Chondrocyte (in vitro differentiated cells): ENCODE measurements around the gene ZNF775. TPM values are rescaled to one million over a fixed set of nuclear protein-coding genes. Genes with fewer than 3 reads are reported as not detected.
A peak's percentile ranks its signal among the peaks of the same experiment; 100 is the strongest.

Experiments
- DNase-seq: peaks from one replicate; pipeline ENCODE4 v3.0.0; 2021; ENCODE audit warnings: mixed read lengths, low spot score
- H3K27ac Mint-ChIP-seq: one replicate; pipeline ENCODE4 v1.8.0; 2021; ENCODE audit warnings: mild to moderate bottlenecking, moderate library complexity, mixed read lengths; ENCODE audit not compliant: unreplicated experiment
- H3K27me3 Mint-ChIP-seq: 2 replicates; pipeline ENCODE4 v1.8.0; 2021; ENCODE audit warnings: low read depth, mixed read lengths
- H3K36me3 Mint-ChIP-seq: 2 replicates; pipeline ENCODE4 v1.8.0; 2021; ENCODE audit warnings: low read depth, mixed read lengths
- H3K4me1 Mint-ChIP-seq: 2 replicates; pipeline ENCODE4 v1.8.0; 2021; ENCODE audit warnings: low read depth, mild to moderate bottlenecking, mixed read lengths
- H3K4me3 Mint-ChIP-seq: one replicate; pipeline ENCODE4 v1.8.0; 2021; ENCODE audit warnings: mild to moderate bottlenecking, moderate library complexity, mixed read lengths; ENCODE audit not compliant: unreplicated experiment
- H3K9me3 Mint-ChIP-seq: 2 replicates; pipeline ENCODE4 v1.8.0; 2021; ENCODE audit warnings: low read depth, mixed read lengths
- CTCF ChIP-seq: fragments of 200-600 bp; sonication (generic); IDR thresholded peaks from 2 replicates; pipeline ENCODE4 v1.5.0; 2021; ENCODE audit warnings: antibody characterized with exemption, mild to moderate bottlenecking, moderate library complexity
- total RNA-seq: library from RNA; stranded (reverse); gene quantifications from 3 replicates; pipeline ENCODE4 v1.2.1, GENCODE V29; 2021

Gene ZNF775
- total RNA-seq, 1 donor from 2014 or later, result 6.0 TPM

DNA sequence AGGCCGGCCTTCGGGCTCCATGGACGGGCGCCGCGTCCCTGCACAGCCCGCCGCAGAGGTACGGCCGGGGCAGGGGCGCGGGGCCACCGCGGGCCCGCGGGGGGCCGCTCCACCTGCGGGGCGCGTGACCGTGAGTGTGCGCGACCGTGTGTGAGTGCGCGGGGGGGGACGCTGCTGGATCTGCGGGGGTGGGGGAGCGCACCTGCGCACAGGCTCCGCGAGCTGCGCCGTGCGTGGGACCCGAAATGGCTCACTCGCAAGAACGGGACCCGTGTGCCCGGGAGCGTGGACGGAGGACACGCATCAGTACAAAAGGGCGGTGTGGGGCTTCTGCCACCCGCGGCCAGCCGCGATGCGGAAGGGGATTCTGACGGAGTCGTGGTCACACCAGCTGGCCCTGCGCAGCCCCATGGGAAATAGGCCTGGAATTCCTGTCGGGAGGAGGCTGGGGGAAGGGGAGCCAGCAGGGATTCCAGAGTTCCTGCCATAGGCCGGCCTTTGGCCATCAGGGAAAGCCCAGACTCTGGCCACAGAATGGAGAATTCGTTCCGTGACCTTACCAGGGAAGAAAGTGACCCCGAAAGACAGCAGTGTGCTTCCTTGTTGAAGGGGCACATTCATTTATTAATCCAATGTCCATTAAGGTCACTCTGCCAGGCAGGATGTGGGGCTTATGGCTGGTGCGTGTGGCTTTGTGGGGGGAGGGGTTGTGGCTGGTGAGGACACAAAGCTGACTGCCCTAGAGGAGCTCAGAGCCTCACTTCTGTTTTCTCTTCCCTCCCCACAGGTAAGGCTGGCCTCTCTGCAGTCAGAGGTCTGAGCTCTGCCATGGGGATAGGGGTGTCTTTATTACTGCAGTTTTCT lies 10.0 kb upstream of the ZNF775 start:
- H3K27me3 Mint-ChIP-seq, result no peaks in the 10 kb centered on the region
- peak overlapping the region; percentile 96 for H3K27ac Mint-ChIP-seq
- no peak for TF ChIP-seq CTCF
- H3K9me3 Mint-ChIP-seq, result no peaks in the 10 kb centered on the region
- peak overlapping the region; percentile 95 for H3K4me3 Mint-ChIP-seq
- no peak for DNase-seq
- peaks cover 5% of the 10 kb centered on the region for H3K36me3 Mint-ChIP-seq
- H3K4me1 Mint-ChIP-seq, result peaks cover 29% of the 10 kb centered on the region

DNA sequence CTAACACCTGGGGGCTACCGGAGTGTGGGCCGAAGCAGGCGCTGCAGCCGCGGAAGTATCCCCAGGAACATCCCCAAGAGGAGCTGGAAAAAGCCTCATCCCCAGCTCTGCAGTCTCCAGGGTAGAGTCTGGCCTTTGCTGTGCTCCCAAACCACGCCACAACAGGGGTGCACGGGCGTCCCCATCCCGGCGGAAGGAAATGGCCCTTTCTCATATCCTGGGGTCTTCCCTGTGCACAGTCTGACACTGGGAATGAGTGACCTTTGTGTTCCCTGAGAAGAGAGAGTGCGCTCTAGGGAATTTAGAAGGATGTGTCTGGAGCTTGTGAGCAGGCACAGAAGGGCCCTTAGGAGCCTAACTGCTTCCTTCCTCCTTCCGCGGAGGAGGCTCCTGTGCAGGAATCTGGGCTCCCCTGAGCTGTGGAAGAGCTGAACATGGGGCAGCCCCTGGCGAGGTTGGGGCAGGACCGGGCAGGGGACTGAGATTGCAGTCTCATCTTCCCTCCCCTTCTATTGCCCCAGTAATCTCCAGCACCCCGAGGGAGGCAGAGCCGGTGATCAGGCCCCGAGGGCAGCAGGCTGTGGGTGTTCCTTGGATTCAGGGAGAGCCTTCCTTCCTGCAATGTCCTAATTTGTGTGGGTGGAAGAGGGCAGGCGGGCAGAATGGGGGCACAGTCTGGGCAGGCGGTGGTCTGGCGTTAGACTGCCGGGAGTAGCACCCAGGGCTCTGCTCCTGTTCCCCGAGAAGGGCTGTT lies 9.2 kb upstream of the ZNF775 start:
- peak overlapping the region; percentile 96 for H3K27ac Mint-ChIP-seq
- DNase-seq, result no peak
- peaks cover 9% of the 10 kb centered on the region for H3K36me3 Mint-ChIP-seq
- H3K4me1 Mint-ChIP-seq, result peaks cover 29% of the 10 kb centered on the region
- H3K4me3 Mint-ChIP-seq, result peak overlapping the region; percentile 95
- no peaks in the 10 kb centered on the region for H3K9me3 Mint-ChIP-seq
- no peak for TF ChIP-seq CTCF
- H3K27me3 Mint-ChIP-seq, result no peaks in the 10 kb centered on the region

DNA sequence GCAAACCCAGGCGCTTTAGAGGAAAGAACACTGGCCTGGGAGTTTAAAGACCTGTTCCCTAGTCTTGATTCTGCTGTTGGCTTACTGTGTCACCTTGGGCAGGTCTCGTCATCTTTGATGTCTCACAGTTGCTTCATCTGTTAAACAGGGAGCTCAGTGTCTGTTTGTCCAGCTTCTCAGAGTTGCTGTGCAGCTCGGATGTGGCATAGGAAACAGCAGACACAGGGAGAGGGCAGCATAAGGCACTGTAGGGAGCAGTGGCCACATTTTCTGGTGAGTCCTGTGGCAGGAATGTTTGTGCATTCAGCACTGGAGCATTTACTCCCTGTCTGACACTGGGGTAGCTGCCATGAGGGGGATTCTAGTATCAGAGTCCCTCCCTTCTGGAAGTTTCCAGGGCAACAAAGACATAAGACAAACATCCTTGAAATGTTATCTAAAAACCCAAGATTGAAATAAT lies 8.5 kb upstream of the ZNF775 start:
- peak; percentile 16 for TF ChIP-seq CTCF
- DNase-seq, result no peak
- peaks cover 9% of the 10 kb centered on the region for H3K36me3 Mint-ChIP-seq
- H3K4me1 Mint-ChIP-seq, result peaks cover 29% of the 10 kb centered on the region
- H3K9me3 Mint-ChIP-seq, result no peaks in the 10 kb centered on the region
- no peaks in the 10 kb centered on the region for H3K27me3 Mint-ChIP-seq
- peak overlapping the region; percentile 96 for H3K27ac Mint-ChIP-seq
- H3K4me3 Mint-ChIP-seq, result peak overlapping the region; percentile 95

DNA sequence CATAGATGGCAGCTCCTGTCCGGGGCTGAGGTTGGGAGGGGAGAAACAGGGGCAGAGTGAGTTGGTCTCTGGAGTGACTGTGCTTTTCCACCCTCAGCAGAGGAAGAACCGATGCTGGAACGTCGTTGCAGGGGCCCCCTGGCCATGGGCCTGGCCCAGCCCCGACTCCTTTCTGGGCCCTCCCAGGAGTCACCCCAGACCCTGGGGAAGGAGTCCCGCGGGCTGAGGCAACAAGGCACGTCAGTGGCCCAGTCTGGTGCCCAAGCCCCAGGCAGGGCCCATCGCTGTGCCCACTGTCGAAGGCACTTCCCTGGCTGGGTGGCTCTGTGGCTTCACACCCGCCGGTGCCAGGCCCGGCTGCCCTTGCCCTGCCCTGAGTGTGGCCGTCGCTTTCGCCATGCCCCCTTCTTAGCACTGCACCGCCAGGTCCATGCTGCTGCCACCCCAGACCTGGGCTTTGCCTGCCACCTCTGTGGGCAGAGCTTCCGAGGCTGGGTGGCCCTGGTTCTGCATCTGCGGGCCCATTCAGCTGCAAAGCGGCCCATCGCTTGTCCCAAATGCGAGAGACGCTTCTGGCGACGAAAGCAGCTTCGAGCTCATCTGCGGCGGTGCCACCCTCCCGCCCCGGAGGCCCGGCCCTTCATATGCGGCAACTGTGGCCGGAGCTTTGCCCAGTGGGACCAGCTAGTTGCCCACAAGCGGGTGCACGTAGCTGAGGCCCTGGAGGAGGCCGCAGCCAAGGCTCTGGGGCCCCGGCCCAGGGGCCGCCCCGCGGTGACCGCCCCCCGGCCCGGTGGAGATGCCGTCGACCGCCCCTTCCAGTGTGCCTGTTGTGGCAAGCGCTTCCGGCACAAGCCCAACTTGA lies 7.8 kb upstream of the ZNF775 start:
- no peaks in the 10 kb centered on the region for H3K9me3 Mint-ChIP-seq
- H3K4me3 Mint-ChIP-seq, result no peak overlapping the region
- H3K27ac Mint-ChIP-seq, result peak overlapping the region; percentile 96
- H3K36me3 Mint-ChIP-seq, result peaks cover 9% of the 10 kb centered on the region
- DNase-seq, result no peak
- no peak for TF ChIP-seq CTCF
- no peaks in the 10 kb centered on the region for H3K27me3 Mint-ChIP-seq
- H3K4me1 Mint-ChIP-seq, result peaks cover 36% of the 10 kb centered on the region

GRCh38 chr7:150371996-150372270 lies 7.2 kb upstream of the ZNF775 start:
- Mint-ChIP-seq H3K27ac (no peak overlapping the region), H3K4me1 (peaks cover 36% of the 10 kb centered on the region), H3K9me3 (no peaks in the 10 kb centered on the region), H3K27me3 (no peaks in the 10 kb centered on the region), H3K4me3 (no peak overlapping the region), H3K36me3 (peaks cover 9% of the 10 kb centered on the region)
- no peak for DNase-seq
- no peak for TF ChIP-seq CTCF
